Islet of Langerhans (tissue), 1 donor: Measurements from ENCODE around the gene DAPK2.

Experiments used
- FAIRE-seq: peaks from one replicate; lab custom pipeline; 2011; peaks lifted over from hg19 to GRCh38; lab: Jason Lieb, UNC

Gene DAPK2

GRCh38 chr15:63892794-63893441 is 153.4 kb downstream of the DAPK2 start:
- no peak for FAIRE-seq

- no peak for FAIRE-seq
Measured at GRCh38 chr15:63891768-63892133, 154.5 kb downstream of the DAPK2 start.

- no peak for FAIRE-seq
Measured at GRCh38 chr15:63891079-63891767, 155.1 kb downstream of the DAPK2 start.

- FAIRE-seq, result no peak
Measured at GRCh38 chr15:63890617-63891016, 155.7 kb downstream of the DAPK2 start.

GRCh38 chr15:63889831-63890230 is 156.5 kb downstream of the DAPK2 start:
- no peak for FAIRE-seq

GRCh38 chr15:63888823-63889222 is 157.5 kb downstream of the DAPK2 start:
- no peak for FAIRE-seq

GRCh38 chr15:63888146-63888545 is 158.1 kb downstream of the DAPK2 start:
- no peak for FAIRE-seq

GRCh38 chr15:63887630-63888029 is 158.7 kb downstream of the DAPK2 start:
- no peak for FAIRE-seq

- no peak for FAIRE-seq
Measured at GRCh38 chr15:63884953-63885352, 161.3 kb downstream of the DAPK2 start.

GRCh38 chr15:63881431-63881830 is 164.9 kb downstream of the DAPK2 start:
- FAIRE-seq, result no peak

- FAIRE-seq, result no peak
Measured at GRCh38 chr15:63880744-63881143, 165.5 kb downstream of the DAPK2 start.

- FAIRE-seq, result no peak
Measured at GRCh38 chr15:63879995-63880394, 166.3 kb downstream of the DAPK2 start.

- no peak for FAIRE-seq
Measured at GRCh38 chr15:63879211-63879610, 167.1 kb downstream of the DAPK2 start.

GRCh38 chr15:63877713-63878271 is 168.5 kb downstream of the DAPK2 start:
- no peak for FAIRE-seq

- no peak for FAIRE-seq
Measured at GRCh38 chr15:63876085-63876662, 170.1 kb downstream of the DAPK2 start.

- no peak for FAIRE-seq
Measured at GRCh38 chr15:63874616-63875015, 171.7 kb downstream of the DAPK2 start.

GRCh38 chr15:63872759-63873510 is 173.3 kb downstream of the DAPK2 start:
- no peak for FAIRE-seq

GRCh38 chr15:63870487-63871209 is 175.6 kb downstream of the DAPK2 start:
- no peak for FAIRE-seq

GRCh38 chr15:63870043-63870394 is 176.3 kb downstream of the DAPK2 start:
- FAIRE-seq, result no peak

- no peak for FAIRE-seq
Measured at GRCh38 chr15:63869371-63870042, 176.8 kb downstream of the DAPK2 start.

- no peak for FAIRE-seq
Measured at GRCh38 chr15:63864186-63864585, 182.1 kb downstream of the DAPK2 start.
